K562 (cell line): ENCODE data around the gene CTSH. TPM values are rescaled to one million over a fixed set of nuclear protein-coding genes. Genes with fewer than 3 reads are reported as not detected.

Experiments
- ATAC-seq: fragments of 200-7000 bp; cut with Tn5 transposase; 3 replicates; pipeline ENCODE4 v1.9.1; 2020; ENCODE audit warnings: moderate library complexity
- BruUV-seq: library from RNA; stranded (reverse); fragments of 400-500 nt; replicated peaks from 2 replicates; lab custom pipeline; 2021; lab: Mats Ljungman, UMichigan
- CTCF ChIA-PET: fragments of 300-600 bp; formaldehyde crosslinking; extraction: SDS; loops from one replicate; lab custom pipeline; 2021; ENCODE audit warnings: low intra/inter-chr PET ratio; lab: Yijun Ruan, JAX
- POLR2A ChIA-PET: fragments of 300-600, 350-650 bp; sonication (Branson Sonifier 250); formaldehyde crosslinking; extraction: SDS; loops from one replicate; lab custom pipeline; 2021; ENCODE audit warnings: antibody characterized with exemption, inconsistent platforms; lab: Yijun Ruan, JAX
- DNase-seq, 4 experiments: peaks; one replicate each; pipeline versions ENCODE4 v3.0.0 to v3.0.0-alpha.2; 2011 to 2018; ENCODE audit warnings: low spot score in 3 of 4, mixed read lengths in 3 of 4; ENCODE audit errors: extremely low read depth in 1 of 4
- FAIRE-seq: peaks from 2 replicates; lab custom pipeline; 2011; peaks lifted over from hg19 to GRCh38; lab: Jason Lieb, UNC
- H2AFZ ChIP-seq: 2 replicates; pipeline ENCODE4 v1.6.0; 2011; ENCODE audit warnings: low read depth, low read length, control low read depth, inconsistent platforms
- H3K27ac ChIP-seq: fragments of 200-600 bp; 3 replicates; pipeline ENCODE4 v1.8.0; 2011; ENCODE audit warnings: low read depth, mild to moderate bottlenecking, control low read depth, inconsistent platforms, low read length, moderate library complexity, mixed read lengths; ENCODE audit errors: extremely low read depth
- H3K27me3 ChIP-seq, 2 experiments: fragments of 300-600 bp in 1 of 2; 2 replicates in 1 of 2; 3 replicates in 1 of 2; pipeline versions ENCODE4 v1.6.0 to v1.8.0; 2011; ENCODE audit warnings: inconsistent platforms in 2 of 2, low read length in 2 of 2, mild to moderate bottlenecking in 1 of 2, mixed read lengths in 1 of 2, moderate library complexity in 1 of 2; ENCODE audit not compliant: control insufficient read depth in 2 of 2, insufficient read depth in 2 of 2
- H3K36me3 ChIP-seq: fragments of 300-600 bp; 3 replicates; pipeline ENCODE4 v1.8.0; 2011; ENCODE audit warnings: mild to moderate bottlenecking, low read length, inconsistent platforms; ENCODE audit not compliant: control insufficient read depth, insufficient read depth
- H3K4me1 ChIP-seq, 2 experiments: fragments of 200-600 bp in 1 of 2; replicated peaks in 1 of 2; 2 replicates in 1 of 2; 3 replicates in 1 of 2; pipeline versions ENCODE4 v1.5.1 to v1.8.0; 2011; ENCODE audit warnings: inconsistent platforms in 2 of 2, low read length in 2 of 2, mild to moderate bottlenecking in 1 of 2, mixed read lengths in 1 of 2, moderate library complexity in 1 of 2; ENCODE audit not compliant: control insufficient read depth in 2 of 2, insufficient read depth in 2 of 2
- H3K4me2 ChIP-seq: 2 replicates; pipeline ENCODE4 v1.6.1; 2011; ENCODE audit warnings: low read length, control low read depth, inconsistent platforms, mixed read lengths; ENCODE audit not compliant: insufficient read depth
- H3K4me3 ChIP-seq: fragments of 200-600 bp; sonication (generic), shearing (Covaris generic); 2 replicates; pipeline ENCODE4 v1.5.1; 2016; ENCODE audit warnings: control low read depth, inconsistent platforms
- H3K79me2 ChIP-seq: fragments of 200-600 bp; 3 replicates; pipeline ENCODE4 v1.8.0; 2011; ENCODE audit warnings: low read length, inconsistent platforms; ENCODE audit not compliant: control insufficient read depth, insufficient read depth
- H3K9ac ChIP-seq, 2 experiments: 2 replicates each; pipeline versions ENCODE4 v1.6.0 to v1.6.1; 2011; ENCODE audit warnings: low read depth in 2 of 2, low read length in 2 of 2, control low read depth in 1 of 2, inconsistent platforms in 1 of 2, mild to moderate bottlenecking in 1 of 2, mixed read lengths in 1 of 2; ENCODE audit not compliant: insufficient read depth in 1 of 2
- H3K9me1 ChIP-seq: one replicate; pipeline ENCODE4 v1.6.0; 2011; ENCODE audit warnings: inconsistent platforms, mild to moderate bottlenecking, low read length, moderate library complexity; ENCODE audit not compliant: control insufficient read depth, insufficient read depth
- H3K9me3 ChIP-seq: replicated peaks from 2 replicates; pipeline ENCODE4 v1.5.1; 2011; ENCODE audit warnings: low read depth, low read length, inconsistent platforms; ENCODE audit not compliant: control insufficient read depth, insufficient read depth
- H4K20me1 ChIP-seq: replicated peaks from 2 replicates; pipeline ENCODE4 v1.6.1; 2011; ENCODE audit warnings: low read length, inconsistent platforms, mixed read lengths; ENCODE audit not compliant: control insufficient read depth, insufficient read depth
- ETV1 ChIP-seq: fragments of 450-650 bp; conservative IDR thresholded peaks from 2 replicates; pipeline ENCODE4 v1.6.1; 2016; ENCODE audit warnings: missing genetic modification characterization, control low read depth, low read depth, missing compliant biosample characterization
- MEIS2 ChIP-seq: fragments of 450-650 bp; IDR thresholded peaks from 2 replicates; pipeline ENCODE4 v1.6.1; 2014; ENCODE audit warnings: mild to moderate bottlenecking; ENCODE audit not compliant: partially characterized antibody
- POLR2G ChIP-seq: fragments of 200-400 bp; formaldehyde crosslinking; IDR thresholded peaks from 2 replicates; pipeline ENCODE4 v1.6.1; 2017; ENCODE audit warnings: low read depth, mild to moderate bottlenecking, antibody characterized with exemption, low read length, moderate library complexity
- ZNF444 ChIP-seq: fragments of 250-450 bp; sonication (Bioruptor Pico); IDR thresholded peaks from 2 replicates; pipeline ENCODE4 v1.4.0; 2020; ENCODE audit warnings: mild to moderate bottlenecking, moderate library complexity
- WGBS: fragments of 100-300 bp; shearing (Covaris generic); methylation state at CpG from one replicate; pipeline ENCODE4 v1.1.6; 2016; ENCODE audit warnings: low coverage, mixed read lengths; ENCODE audit not compliant: insufficient coverage; ENCODE audit errors: missing lambda C conversion rate; 5-methylcytosine and 5-hydroxymethylcytosine counted together
- in situ Hi-C: fragments of 300-500 bp; cut with MboI; formaldehyde crosslinking; loops from 4 replicates; pipeline ENCODE4 v1.15.0; 2018; ENCODE audit warnings: inconsistent platforms, mixed read lengths
- intact Hi-C: fragments of 100-400 bp; cut with micrococcal nuclease; formaldehyde crosslinking; loops from 2 replicates; pipeline ENCODE4 v1.14.2; 2022
- polyA plus RNA-seq, 8 experiments: library from polyadenylated mRNA; depleted of rRNA in 4 of 8; stranded (reverse) in 5 of 8; unstranded in 3 of 8; fragments of >200 nt; fragmentation: Nextera tagmentation in 2 of 8; fragmentation: Illumina TruSeq in 1 of 8; extraction: Ambion mirVana in 2 of 8; extraction: Trizol in 1 of 8; gene quantifications; 2 replicates each; pipeline versions ENCODE4 v1.2.1 to v1.2.3, GENCODE V29; 2011 to 2014; ENCODE audit warnings: inconsistent platforms in 1 of 8, missing spikeins in 1 of 8
- total RNA-seq, 7 experiments: library from RNA; depleted of rRNA in 6 of 7; stranded (reverse); fragments of >200 nt in 6 of 7; fragmentation: Illumina TruSeq in 2 of 7; extraction: Trizol in 2 of 7; gene quantifications; 2 replicates each; pipeline versions ENCODE4 v1.2.1 to v1.2.3, GENCODE V29; 2011 to 2021; ENCODE audit warnings: low replicate concordance in 1 of 7

The CTSH gene
- total and polyA plus RNA-seq, 9 of the 15 experiments (the other 6 are each of a cell fraction or from before 2014, with no cell fraction given), result 15.0 to 462 (median 173) TPM

DNA sequence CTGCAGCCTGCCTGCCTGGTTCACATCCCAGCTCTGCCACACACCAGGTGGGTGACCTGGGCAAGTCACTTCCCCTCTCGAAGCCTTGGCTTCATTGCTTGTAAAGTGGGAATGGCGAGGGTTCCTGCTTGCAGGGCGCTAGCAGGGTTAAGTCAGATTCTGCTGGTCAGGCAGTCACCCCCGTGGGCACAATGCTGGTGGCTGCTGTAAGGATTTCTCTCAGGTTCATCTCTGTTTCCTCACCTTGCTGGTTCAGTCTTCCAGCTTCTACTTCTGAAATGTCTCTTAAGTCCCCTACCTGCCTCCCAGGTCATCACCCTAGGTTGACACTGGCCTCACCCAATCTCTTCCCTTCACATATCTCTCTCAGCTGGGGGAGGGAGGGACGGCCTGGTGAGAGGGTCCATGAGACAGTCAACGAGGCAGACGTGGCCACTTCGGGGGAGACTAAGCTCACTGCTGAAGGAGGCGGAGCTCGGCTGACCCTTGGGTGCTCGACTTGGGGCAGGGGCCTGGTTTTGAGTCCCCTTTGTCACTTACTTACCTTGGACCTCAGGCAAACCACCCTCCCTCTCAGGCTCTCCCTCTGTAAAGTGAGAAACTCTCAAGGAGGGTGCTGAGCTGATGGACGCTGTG, 11.5 kb downstream of the CTSH start:
- Histone ChIP-seq H4K20me1 (no peaks in the 10 kb centered on the region), H3K9me3 (no peaks in the 10 kb centered on the region), H3K9me1 (no peaks in the 10 kb centered on the region), H3K4me2 (no peak overlapping the region), H3K4me1 (peaks cover 23 to 41% of the 10 kb centered on the region in 2 experiments), H3K4me3 (no peak overlapping the region), H3K27me3 (no peaks in the 10 kb centered on the region), H2AFZ (no peak overlapping the region), H3K9ac (peak overlapping the region in 1 of 2 experiments; percentile 73; a peak in 2 of 4 replicates), H3K27ac (no peak overlapping the region), H3K36me3 (peaks cover 71% of the 10 kb centered on the region; the same call in 2 of the 3 replicates), H3K79me2 (peaks cover 9% of the 10 kb centered on the region; the same call in 1 of the 3 replicates)
- TSS peak; percentile 15 for BruUV-seq
- FAIRE-seq, result no peak
- no peak for ATAC-seq
- CTCF ChIA-PET, result no interaction called here
- intact Hi-C loops, result no loop called here
- POLR2A ChIA-PET, result interaction anchor here (0.6 to 1.9 kb wide), 4 partner anchors 10 to 57 kb away, joined by 3 to 8 read pairs (median 6); partner anchors contain the start of gene CTSH
- 89% methylated on average over 12 of the region's 12 CpGs for WGBS
- in situ Hi-C loops, result no loop called here
- TF ChIP-seq MEIS2, result no peak
- TF ChIP-seq ETV1 (tag), result no peak
- 0 out of 2 replicates have a peak, but pooled peaks have one; percentile 6 for TF ChIP-seq POLR2G
- no peak for TF ChIP-seq ZNF444 (CRISPR knock-in tag)
- no peak for DNase-seq
